Mucosa of descending colon (tissue), 3 donors: ENCODE measurements around the gene PRPS1. TPM values are rescaled to one million over a fixed set of nuclear protein-coding genes. Genes with fewer than 3 reads are reported as not detected.

Experiments used
- ATAC-seq: fragments of 200-7000 bp; cut with Tn5 transposase; one replicate; pipeline ENCODE4 v1.9.1; 2020; ENCODE audit warnings: mild to moderate bottlenecking, moderate library complexity
- DNase-seq, 3 donors: peaks; one replicate each; pipeline ENCODE4 v3.0.0-alpha.2; 2020
- H3K36me3 ChIP-seq: fragments of 200-600 bp; one replicate; pipeline ENCODE4 v1.8.0; 2021; ENCODE audit warnings: low read depth, mild to moderate bottlenecking
- H3K4me1 ChIP-seq: fragments of 200-600 bp; one replicate; pipeline ENCODE4 v1.8.0; 2021; ENCODE audit warnings: low read depth, mild to moderate bottlenecking
- H3K4me3 ChIP-seq: fragments of 200-600 bp; one replicate; pipeline ENCODE4 v1.8.0; 2021; ENCODE audit warnings: mild to moderate bottlenecking
- H3K9me3 ChIP-seq: fragments of 200-600 bp; one replicate; pipeline ENCODE4 v1.8.0; 2021; ENCODE audit warnings: mild to moderate bottlenecking
- CTCF ChIP-seq: fragments of 200-600 bp; IDR thresholded peaks from one replicate; pipeline ENCODE4 v1.8.0; 2022; ENCODE audit warnings: antibody characterized with exemption, mild to moderate bottlenecking
- intact Hi-C, 2 donors: fragments of 100-400 bp; cut with DNase I in 1 of 2; cut with micrococcal nuclease in 1 of 2; formaldehyde crosslinking; loops; one replicate each; pipeline versions ENCODE4 v1.11.0 to v1.11.1; 2022; cut with DNase I, micrococcal nuclease
- total RNA-seq, 3 donors: library from RNA; stranded (reverse); fragmentation: NEBNext Ultra II Directional in 2 of 3; extraction: Animal tissue kit (Norgen Biotek cat#: 25700) in 2 of 3; gene quantifications; one replicate each; pipeline versions ENCODE4 v1.2.1 to v1.2.4, GENCODE V29; 2021 to 2023
- donor health status: DM: no; HTN: no; CAD: no; lungs with moderate emphysema.
- donor health status: DM: no; HTN: no; CAD: no.
- donor health status: DM: no; HTN: yes; CAD: no.

The PRPS1 gene
- total RNA-seq, 3 donors from 2014 or later, result 10.5 to 18.0 (median 16.2) TPM

- TF ChIP-seq CTCF, result no peak
Observed at GRCh38 chrX:107597264-107597663, 31.0 kb upstream of the PRPS1 start.

GRCh38 chrX:107597791-107598190, 30.5 kb upstream of the PRPS1 start:
- no peaks in the 10 kb centered on the region for H3K4me1 ChIP-seq
- H3K9me3 ChIP-seq, result no peaks in the 10 kb centered on the region
- intact Hi-C loops, result no loop called here
- DNase-seq (no peak), ATAC-seq (no peak)
- no peak for TF ChIP-seq CTCF
- H3K4me3 ChIP-seq, result no peak overlapping the region
- no peaks in the 10 kb centered on the region for H3K36me3 ChIP-seq

More at GRCh38 chrX:107597264-107597663, 31.0 kb upstream of the PRPS1 start:
- intact Hi-C loops, result no loop called here
- Histone ChIP-seq H3K4me3 (no peak overlapping the region), H3K9me3 (no peaks in the 10 kb centered on the region), H3K36me3 (no peaks in the 10 kb centered on the region), H3K4me1 (no peaks in the 10 kb centered on the region)
- ATAC-seq (no peak), DNase-seq (no peak)

- intact Hi-C loops, result no loop called here
- ATAC-seq, result no peak
- H3K4me3 ChIP-seq, result no peak overlapping the region
- TF ChIP-seq CTCF, result no peak
- H3K36me3 ChIP-seq, result no peaks in the 10 kb centered on the region
- H3K4me1 ChIP-seq, result no peaks in the 10 kb centered on the region
- no peaks in the 10 kb centered on the region for H3K9me3 ChIP-seq
- no peak for DNase-seq
Observed at GRCh38 chrX:107599450-107599861, 28.9 kb upstream of the PRPS1 start.

- Histone ChIP-seq H3K4me1 (no peaks in the 10 kb centered on the region), H3K4me3 (no peak overlapping the region), H3K36me3 (no peaks in the 10 kb centered on the region), H3K9me3 (no peaks in the 10 kb centered on the region)
- intact Hi-C loops, result no loop called here
- no peak for DNase-seq
- ATAC-seq, result no peak
- no peak for TF ChIP-seq CTCF
Observed at GRCh38 chrX:107600366-107600765, 27.9 kb upstream of the PRPS1 start.

- Histone ChIP-seq H3K4me1 (no peaks in the 10 kb centered on the region), H3K9me3 (no peaks in the 10 kb centered on the region), H3K36me3 (no peaks in the 10 kb centered on the region), H3K4me3 (no peak overlapping the region)
- no peak for TF ChIP-seq CTCF
- intact Hi-C loops, result no loop called here
- DNase-seq, result no peak
- ATAC-seq, result no peak
Observed at GRCh38 chrX:107601326-107601725, 27.0 kb upstream of the PRPS1 start.

- no peaks in the 10 kb centered on the region for H3K4me1 ChIP-seq
- DNase-seq, result no peak
- intact Hi-C loops, result no loop called here
- no peak for TF ChIP-seq CTCF
- no peaks in the 10 kb centered on the region for H3K36me3 ChIP-seq
- H3K9me3 ChIP-seq, result no peaks in the 10 kb centered on the region
- H3K4me3 ChIP-seq, result no peak overlapping the region
- no peak for ATAC-seq
Observed at GRCh38 chrX:107601759-107602158, 26.6 kb upstream of the PRPS1 start.
